ENCODE results near the gene SERPINB6. TPM values are rescaled to one million over a fixed set of nuclear protein-coding genes. Genes with fewer than 3 reads are reported as not detected.

Gene SERPINB6
- polyA plus RNA-seq, 1 of the 3 experiments (the other 2 are of a cell fraction): 102 TPM

DNA sequence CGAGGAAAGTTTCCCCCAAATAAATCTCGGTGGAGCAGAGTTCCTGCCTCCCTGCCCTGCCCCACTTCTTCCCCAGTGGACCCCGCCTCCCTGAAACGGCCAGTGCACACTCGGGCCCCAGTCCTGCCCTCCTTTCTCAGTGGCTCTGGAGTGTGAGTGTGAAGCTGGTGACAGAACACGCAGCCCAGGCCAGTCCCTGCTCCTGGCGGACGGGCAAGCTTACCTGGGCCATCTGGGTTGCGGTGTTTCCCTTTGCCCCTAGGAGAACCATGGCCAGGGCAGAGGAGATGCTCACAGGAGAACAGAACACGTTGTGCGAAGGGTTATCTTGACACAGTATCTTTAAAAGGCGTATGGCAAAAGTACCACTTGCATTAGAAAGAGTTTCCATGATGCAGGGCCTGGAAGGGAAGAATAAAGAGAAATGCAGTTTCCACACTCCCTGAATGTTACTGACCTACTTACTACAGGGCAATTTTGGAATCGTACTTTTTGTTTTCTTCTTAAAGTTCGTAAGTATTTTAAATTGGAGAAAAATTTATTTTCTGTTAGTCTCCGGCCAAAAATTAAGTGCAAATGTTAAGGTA is 71.1 kb downstream of the SERPINB6 start:
- Histone ChIP-seq H4K20me1 (ENCODE audit: insufficient read depth) (no peaks in the 10 kb centered on the region), H3K4me1 (ENCODE audit: control insufficient read depth in 1 of 2, insufficient read depth in 2 of 2, low read depth in 1 of 2, low read length in 1 of 2) (peaks cover 0 to 8% of the 10 kb centered on the region in 2 experiments; a peak in 1 of 4 replicates), H3K9ac (no peak overlapping the region), H2AFZ (ENCODE audit: low read depth) (no peak overlapping the region), H3K27me3 (ENCODE audit: insufficient read depth) (no peaks in the 10 kb centered on the region; the same call in 1 of the 2 replicates), H3K27ac (ENCODE audit: low read depth in 2 of 2, low read length in 1 of 2) (no peak overlapping the region), H3K79me2 (ENCODE audit: insufficient read depth) (no peaks in the 10 kb centered on the region), H3F3A (replicated peaks; ENCODE audit: insufficient read depth) (no peaks in the 10 kb centered on the region), H3K9me3 (no peaks in the 10 kb centered on the region), H3K36me3 (replicated peaks in 1 of 2; ENCODE audit: control insufficient read depth in 1 of 2, insufficient read depth in 2 of 2, low read length in 1 of 2) (no peaks in the 10 kb centered on the region), H3K9me2 (no peaks in the 10 kb centered on the region), H3K4me2 (no peak overlapping the region), H3K4me3 (ENCODE audit: low read depth in 2 of 2, low read length in 1 of 2) (no peak overlapping the region)
- ChIA-PET CTCF (interaction anchor here (1.8 to 2.7 kb wide), 2 partner anchors 11 to 54 kb away, joined by 8 read pairs; no protein-coding TSS in a partner anchor), POLR2A (no interaction called here)
- DNase-seq: no peak
- TF ChIP-seq RXRA (IDR thresholded peaks at IDR 0.05; ENCODE audit: borderline replicate concordance, low read depth) (no peak), TAF1 (IDR thresholded peaks at IDR 0.05; ENCODE audit: borderline replicate concordance, low read depth, low read length) (no peak), SIN3A (IDR thresholded peaks at IDR 0.05; ENCODE audit: borderline replicate concordance, low read depth, low read length) (no peak), GABPA (IDR thresholded peaks at IDR 0.05; ENCODE audit: low read depth) (no peak), JUND (IDR thresholded peaks at IDR 0.05) (no peak), RAD21 (IDR thresholded peaks at IDR 0.05; ENCODE audit: low read length) (no peak), POLR2AphosphoS5 (IDR thresholded peaks at IDR 0.05; ENCODE audit: low read depth, low read length) (no peak), TCF12 (IDR thresholded peaks at IDR 0.05) (no peak), ELF1 (IDR thresholded peaks at IDR 0.05) (no peak), FOXJ3 (CRISPR knock-in tag; IDR thresholded peaks at IDR 0.05) (no peak), MEF2A (IDR thresholded peaks at IDR 0.05; ENCODE audit: borderline replicate concordance, low read depth) (no peak), RFX5 (IDR thresholded peaks at IDR 0.05; ENCODE audit: low read length) (no peak), CHD2 (IDR thresholded peaks at IDR 0.05; ENCODE audit: low read length, partially characterized antibody) (no peak), NRF1 (IDR thresholded peaks at IDR 0.05; ENCODE audit: low read depth, low read length) (no peak), GATA2 (CRISPR knock-in tag; IDR thresholded peaks at IDR 0.05) (no peak)
- TF ChIP-seq, protein P1, sequence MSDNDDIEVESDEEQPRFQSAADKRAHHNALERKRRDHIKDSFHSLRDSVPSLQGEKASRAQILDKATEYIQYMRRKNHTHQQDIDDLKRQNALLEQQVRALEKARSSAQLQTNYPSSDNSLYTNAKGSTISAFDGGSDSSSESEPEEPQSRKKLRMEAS (IDR thresholded peaks at IDR 0.05; ENCODE audit: low read depth): no peak
- TF ChIP-seq, protein P2, sequence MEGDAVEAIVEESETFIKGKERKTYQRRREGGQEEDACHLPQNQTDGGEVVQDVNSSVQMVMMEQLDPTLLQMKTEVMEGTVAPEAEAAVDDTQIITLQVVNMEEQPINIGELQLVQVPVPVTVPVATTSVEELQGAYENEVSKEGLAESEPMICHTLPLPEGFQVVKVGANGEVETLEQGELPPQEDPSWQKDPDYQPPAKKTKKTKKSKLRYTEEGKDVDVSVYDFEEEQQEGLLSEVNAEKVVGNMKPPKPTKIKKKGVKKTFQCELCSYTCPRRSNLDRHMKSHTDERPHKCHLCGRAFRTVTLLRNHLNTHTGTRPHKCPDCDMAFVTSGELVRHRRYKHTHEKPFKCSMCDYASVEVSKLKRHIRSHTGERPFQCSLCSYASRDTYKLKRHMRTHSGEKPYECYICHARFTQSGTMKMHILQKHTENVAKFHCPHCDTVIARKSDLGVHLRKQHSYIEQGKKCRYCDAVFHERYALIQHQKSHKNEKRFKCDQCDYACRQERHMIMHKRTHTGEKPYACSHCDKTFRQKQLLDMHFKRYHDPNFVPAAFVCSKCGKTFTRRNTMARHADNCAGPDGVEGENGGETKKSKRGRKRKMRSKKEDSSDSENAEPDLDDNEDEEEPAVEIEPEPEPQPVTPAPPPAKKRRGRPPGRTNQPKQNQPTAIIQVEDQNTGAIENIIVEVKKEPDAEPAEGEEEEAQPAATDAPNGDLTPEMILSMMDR (IDR thresholded peaks at IDR 0.05): no peak
- TF ChIP-seq, protein P3, sequence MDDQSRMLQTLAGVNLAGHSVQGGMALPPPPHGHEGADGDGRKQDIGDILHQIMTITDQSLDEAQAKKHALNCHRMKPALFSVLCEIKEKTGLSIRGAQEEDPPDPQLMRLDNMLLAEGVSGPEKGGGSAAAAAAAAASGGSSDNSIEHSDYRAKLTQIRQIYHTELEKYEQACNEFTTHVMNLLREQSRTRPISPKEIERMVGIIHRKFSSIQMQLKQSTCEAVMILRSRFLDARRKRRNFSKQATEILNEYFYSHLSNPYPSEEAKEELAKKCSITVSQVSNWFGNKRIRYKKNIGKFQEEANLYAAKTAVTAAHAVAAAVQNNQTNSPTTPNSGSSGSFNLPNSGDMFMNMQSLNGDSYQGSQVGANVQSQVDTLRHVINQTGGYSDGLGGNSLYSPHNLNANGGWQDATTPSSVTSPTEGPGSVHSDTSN (IDR thresholded peaks at IDR 0.05): no peak
- TF ChIP-seq, protein P4, sequence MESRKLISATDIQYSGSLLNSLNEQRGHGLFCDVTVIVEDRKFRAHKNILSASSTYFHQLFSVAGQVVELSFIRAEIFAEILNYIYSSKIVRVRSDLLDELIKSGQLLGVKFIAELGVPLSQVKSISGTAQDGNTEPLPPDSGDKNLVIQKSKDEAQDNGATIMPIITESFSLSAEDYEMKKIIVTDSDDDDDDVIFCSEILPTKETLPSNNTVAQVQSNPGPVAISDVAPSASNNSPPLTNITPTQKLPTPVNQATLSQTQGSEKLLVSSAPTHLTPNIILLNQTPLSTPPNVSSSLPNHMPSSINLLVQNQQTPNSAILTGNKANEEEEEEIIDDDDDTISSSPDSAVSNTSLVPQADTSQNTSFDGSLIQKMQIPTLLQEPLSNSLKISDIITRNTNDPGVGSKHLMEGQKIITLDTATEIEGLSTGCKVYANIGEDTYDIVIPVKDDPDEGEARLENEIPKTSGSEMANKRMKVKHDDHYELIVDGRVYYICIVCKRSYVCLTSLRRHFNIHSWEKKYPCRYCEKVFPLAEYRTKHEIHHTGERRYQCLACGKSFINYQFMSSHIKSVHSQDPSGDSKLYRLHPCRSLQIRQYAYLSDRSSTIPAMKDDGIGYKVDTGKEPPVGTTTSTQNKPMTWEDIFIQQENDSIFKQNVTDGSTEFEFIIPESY (IDR thresholded peaks at IDR 0.05; ENCODE audit: borderline replicate concordance, low read depth): no peak
- TF ChIP-seq, protein P5, sequence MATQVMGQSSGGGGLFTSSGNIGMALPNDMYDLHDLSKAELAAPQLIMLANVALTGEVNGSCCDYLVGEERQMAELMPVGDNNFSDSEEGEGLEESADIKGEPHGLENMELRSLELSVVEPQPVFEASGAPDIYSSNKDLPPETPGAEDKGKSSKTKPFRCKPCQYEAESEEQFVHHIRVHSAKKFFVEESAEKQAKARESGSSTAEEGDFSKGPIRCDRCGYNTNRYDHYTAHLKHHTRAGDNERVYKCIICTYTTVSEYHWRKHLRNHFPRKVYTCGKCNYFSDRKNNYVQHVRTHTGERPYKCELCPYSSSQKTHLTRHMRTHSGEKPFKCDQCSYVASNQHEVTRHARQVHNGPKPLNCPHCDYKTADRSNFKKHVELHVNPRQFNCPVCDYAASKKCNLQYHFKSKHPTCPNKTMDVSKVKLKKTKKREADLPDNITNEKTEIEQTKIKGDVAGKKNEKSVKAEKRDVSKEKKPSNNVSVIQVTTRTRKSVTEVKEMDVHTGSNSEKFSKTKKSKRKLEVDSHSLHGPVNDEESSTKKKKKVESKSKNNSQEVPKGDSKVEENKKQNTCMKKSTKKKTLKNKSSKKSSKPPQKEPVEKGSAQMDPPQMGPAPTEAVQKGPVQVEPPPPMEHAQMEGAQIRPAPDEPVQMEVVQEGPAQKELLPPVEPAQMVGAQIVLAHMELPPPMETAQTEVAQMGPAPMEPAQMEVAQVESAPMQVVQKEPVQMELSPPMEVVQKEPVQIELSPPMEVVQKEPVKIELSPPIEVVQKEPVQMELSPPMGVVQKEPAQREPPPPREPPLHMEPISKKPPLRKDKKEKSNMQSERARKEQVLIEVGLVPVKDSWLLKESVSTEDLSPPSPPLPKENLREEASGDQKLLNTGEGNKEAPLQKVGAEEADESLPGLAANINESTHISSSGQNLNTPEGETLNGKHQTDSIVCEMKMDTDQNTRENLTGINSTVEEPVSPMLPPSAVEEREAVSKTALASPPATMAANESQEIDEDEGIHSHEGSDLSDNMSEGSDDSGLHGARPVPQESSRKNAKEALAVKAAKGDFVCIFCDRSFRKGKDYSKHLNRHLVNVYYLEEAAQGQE (IDR thresholded peaks at IDR 0.05; ENCODE audit: low read depth, low read length): no peak
- WGBS (ENCODE audit: low lambda C conversion rate): 85% methylated on average over 14 of the region's 15 CpGs

Data from SK-N-SH (cell line).